Naive thymus-derived CD4-positive, alpha-beta T cell (primary cell): ENCODE results near the gene NFKB2. TPM values are rescaled to one million over a fixed set of nuclear protein-coding genes. Genes with fewer than 3 reads are reported as not detected.

Experiments used
- ATAC-seq: fragments of 150-1000 bp; cut with Tn5 transposase; 2 replicates; pipeline ENCODE4 v1.10.0; 2021; ENCODE audit warnings: mild to moderate bottlenecking, moderate library complexity
- CTCF ChIA-PET: fragments of 350-600 bp; sonication (Branson Sonifier 250); formaldehyde crosslinking; loops from one replicate; lab custom pipeline; 2021; ENCODE audit warnings: antibody characterized with exemption; lab: Charles Lee
- POLR2A ChIA-PET: fragments of 350-600 bp; sonication (Branson Sonifier 250); formaldehyde crosslinking; loops from one replicate; lab custom pipeline; 2021; ENCODE audit warnings: antibody characterized with exemption, inconsistent platforms; lab: Charles Lee
- DNase-seq, 9 donors: peaks; one replicate each; pipeline versions ENCODE4 v3.0.0 to v3.0.0-alpha.2; 2020 to 2022; ENCODE audit warnings: mixed read lengths in 1 of 9
- H3K27ac ChIP-seq: one replicate; pipeline ENCODE4 v1.7.0; 2013; ENCODE audit warnings: mild to moderate bottlenecking, low read depth, low read length, moderate library complexity
- H3K27me3 ChIP-seq, 2 donors: one replicate each; pipeline ENCODE4 v1.7.0; 2013; ENCODE audit warnings: low read length in 2 of 2, mild to moderate bottlenecking in 2 of 2, moderate library complexity in 2 of 2; ENCODE audit not compliant: control insufficient read depth in 2 of 2, insufficient read depth in 2 of 2
- H3K36me3 ChIP-seq, 3 experiments: 1 replicate in 2 of 3; 2 replicates in 1 of 3; pipeline ENCODE4 v1.7.0; 2013; ENCODE audit warnings: low read length in 3 of 3, mild to moderate bottlenecking in 3 of 3, moderate library complexity in 1 of 3; ENCODE audit not compliant: insufficient read depth in 3 of 3, control insufficient read depth in 2 of 3
- H3K4me1 ChIP-seq, 2 donors: one replicate each; pipeline ENCODE4 v1.7.0; 2013; ENCODE audit warnings: low read length in 2 of 2, mild to moderate bottlenecking in 2 of 2, moderate library complexity in 1 of 2; ENCODE audit not compliant: control insufficient read depth in 2 of 2, insufficient read depth in 2 of 2
- H3K4me3 ChIP-seq: 2 replicates; pipeline ENCODE4 v1.7.0; 2013; ENCODE audit warnings: mild to moderate bottlenecking, low read length
- H3K9me3 ChIP-seq, 3 experiments: 1 replicate in 2 of 3; 2 replicates in 1 of 3; pipeline ENCODE4 v1.7.0; 2013; ENCODE audit warnings: low read length in 3 of 3; ENCODE audit not compliant: control insufficient read depth in 2 of 3
- H3K27ac Mint-ChIP-seq, 9 donors: one replicate each; pipeline ENCODE4 v1.8.0; 2020 to 2022; ENCODE audit warnings: mixed read lengths in 9 of 9, mild to moderate bottlenecking in 8 of 9, moderate library complexity in 5 of 9, inconsistent platforms in 2 of 9
- H3K27me3 Mint-ChIP-seq, 5 donors: one replicate each; pipeline ENCODE4 v1.8.0; 2021 to 2022; ENCODE audit warnings: mixed read lengths in 5 of 5, mild to moderate bottlenecking in 1 of 5
- H3K36me3 Mint-ChIP-seq, 5 donors: one replicate each; pipeline ENCODE4 v1.8.0; 2020 to 2022; ENCODE audit warnings: mixed read lengths in 5 of 5, mild to moderate bottlenecking in 3 of 5, inconsistent platforms in 1 of 5
- H3K4me1 Mint-ChIP-seq, 7 donors: one replicate each; pipeline ENCODE4 v1.8.0; 2020 to 2022; ENCODE audit warnings: mixed read lengths in 7 of 7, mild to moderate bottlenecking in 3 of 7, inconsistent platforms in 1 of 7
- H3K4me3 Mint-ChIP-seq, 10 donors: one replicate each; pipeline ENCODE4 v1.8.0; 2020 to 2022; ENCODE audit warnings: mild to moderate bottlenecking in 10 of 10, mixed read lengths in 10 of 10, moderate library complexity in 6 of 10, inconsistent platforms in 2 of 10
- H3K9me3 Mint-ChIP-seq, 11 donors: one replicate each; pipeline ENCODE4 v1.8.0; 2020 to 2022; ENCODE audit warnings: mixed read lengths in 11 of 11, mild to moderate bottlenecking in 4 of 11, inconsistent platforms in 1 of 11, moderate library complexity in 1 of 11
- intact Hi-C, 2 donors: fragments of 100-400 bp; cut with micrococcal nuclease; formaldehyde crosslinking; loops; one replicate each; pipeline ENCODE4 v1.15.1; 2023
- polyA plus RNA-seq, 2 donors: library from polyadenylated mRNA; unstranded; fragments of 300-500 nt; fragmentation: Illumina TruSeq; gene quantifications; one replicate each; pipeline ENCODE4 v1.2.3, GENCODE V29; 2021
- total RNA-seq, 6 experiments: library from RNA in 5 of 6; stranded (reverse) in 5 of 6; gene quantifications; 1 replicate in 5 of 6; 2 replicates in 1 of 6; pipeline ENCODE4 v1.2.3 and lab custom pipeline; 2021 to 2026

Gene NFKB2
- total and polyA plus RNA-seq, 7 experiments from 2014 or later: 8.7 to 271 (median 147) TPM

- H3K27me3 ChIP-seq: peaks cover 4 to 12% of the 10 kb centered on the region in 2 donors
- Mint-ChIP-seq H3K4me1 (peaks cover 22 to 49% (median 35%) of the 10 kb centered on the region in 7 donors), H3K27me3 (peaks cover 10 to 48% (median 27%) of the 10 kb centered on the region in 5 donors), H3K4me3 (peak overlapping the region; percentile 73 to 90 (median 83)), H3K27ac (peak overlapping the region in 8 of 9 donors; percentile 62 to 86 (median 75)), H3K36me3 (no peaks in the 10 kb centered on the region), H3K9me3 (peaks cover 0 to 2% (median 0%) of the 10 kb centered on the region in 11 donors)
- H3K36me3 ChIP-seq: no peaks in the 10 kb centered on the region
- no peak overlapping the region for H3K4me3 ChIP-seq
- POLR2A ChIA-PET: interaction anchor here (0.6 to 5.1 kb wide), 5 partner anchors 10 to 78 kb away, joined by 4 to 55 read pairs (median 11); partner anchors contain the start of genes C10orf95, CUEDC2, FBXL15 and NFKB2
- no peak for DNase-seq
- no peak for ATAC-seq
- CTCF ChIA-PET: interaction anchor here (0.9 to 3.2 kb wide), 4 partner anchors 8 to 13 kb away, joined by 3 to 16 read pairs (median 5); partner anchors contain the start of gene FBXL15
- intact Hi-C loops: no loop called here
- no peak overlapping the region for H3K27ac ChIP-seq
- peaks cover 5 to 36% of the 10 kb centered on the region in 2 donors for H3K4me1 ChIP-seq
- no peaks in the 10 kb centered on the region for H3K9me3 ChIP-seq
These were observed 16.1 kb downstream of the NFKB2 start for GRCh38 chr10:102411341-102412255.

DNA sequence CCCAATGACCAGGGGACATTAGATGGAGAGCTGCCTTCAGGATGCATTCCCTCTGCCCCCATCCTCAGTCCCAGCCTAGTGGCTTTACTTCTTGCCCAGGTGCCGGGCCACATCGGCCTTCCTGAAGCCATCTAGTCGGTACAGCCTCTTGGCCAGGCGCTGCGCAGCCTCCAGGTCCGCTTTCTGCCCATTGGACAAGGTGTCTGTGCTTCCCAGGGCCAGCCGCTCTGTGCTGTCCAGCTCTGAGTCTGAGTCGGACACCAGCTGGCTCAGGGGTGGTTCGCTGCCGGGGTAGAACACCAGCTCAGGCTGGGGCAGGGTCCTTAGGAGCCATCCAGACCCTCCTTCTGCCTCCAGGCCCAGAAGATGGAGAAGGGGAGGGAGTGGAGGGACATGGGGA lies 16.8 kb downstream of the NFKB2 start:
- Mint-ChIP-seq H3K4me1 (peaks cover 22 to 46% (median 35%) of the 10 kb centered on the region in 7 donors), H3K27ac (no peak overlapping the region), H3K4me3 (peak overlapping the region in 2 of 10 donors; percentile 53 to 59), H3K27me3 (peaks cover 14 to 53% (median 32%) of the 10 kb centered on the region in 5 donors), H3K9me3 (peaks cover 0 to 3% (median 0%) of the 10 kb centered on the region in 11 donors), H3K36me3 (no peaks in the 10 kb centered on the region)
- no peak for DNase-seq
- POLR2A ChIA-PET: interaction anchor here (0.9 to 5.1 kb wide), 3 partner anchors 9 to 39 kb away, joined by 4 to 55 read pairs (median 53); partner anchors contain the start of genes C10orf95, FBXL15 and NFKB2
- no peak overlapping the region for H3K4me3 ChIP-seq
- peaks cover 4 to 12% of the 10 kb centered on the region in 2 donors for H3K27me3 ChIP-seq
- intact Hi-C loops: no loop called here
- no peaks in the 10 kb centered on the region for H3K36me3 ChIP-seq
- peaks cover 5 to 36% of the 10 kb centered on the region in 2 donors for H3K4me1 ChIP-seq
- ATAC-seq: no peak
- no peaks in the 10 kb centered on the region for H3K9me3 ChIP-seq
- no peak overlapping the region for H3K27ac ChIP-seq
- CTCF ChIA-PET: interaction anchor here (0.9 to 3.2 kb wide), 3 partner anchors 9 to 14 kb away, joined by 4 to 16 read pairs (median 6); partner anchors contain the start of gene FBXL15

DNA sequence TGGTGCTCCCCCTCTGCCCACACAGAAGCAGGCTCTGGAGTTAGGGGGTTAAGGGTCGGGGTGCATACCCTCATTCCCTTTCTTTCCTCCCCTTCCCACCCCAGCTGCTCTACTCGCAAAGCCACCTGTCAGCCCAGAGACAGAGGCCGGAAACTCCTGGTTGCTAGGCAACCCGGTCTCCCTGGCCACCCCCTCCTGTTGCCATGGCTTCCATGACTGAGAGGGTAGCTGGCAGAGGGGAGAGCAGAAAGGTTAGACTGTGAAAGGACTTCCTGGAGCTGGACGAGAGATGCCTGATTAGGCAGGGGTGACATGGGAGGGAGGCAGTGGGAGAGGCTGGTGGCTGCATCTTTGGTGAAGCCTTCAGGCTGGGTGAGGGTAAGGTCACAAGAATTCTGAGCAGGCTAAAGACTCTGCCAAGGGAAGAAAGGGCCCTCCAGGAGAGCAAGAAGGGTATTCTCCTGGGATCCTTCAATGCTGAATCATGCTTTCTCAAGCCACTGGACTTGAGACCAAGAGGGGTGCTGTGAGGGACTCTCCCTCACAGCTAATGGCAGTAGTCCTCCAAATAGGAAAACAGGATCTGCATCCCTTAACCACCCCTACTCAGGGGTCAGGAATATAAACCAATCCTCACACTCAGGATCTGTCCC lies 17.7 kb downstream of the NFKB2 start:
- Histone ChIP-seq H3K9me3 (no peaks in the 10 kb centered on the region), H3K4me3 (no peak overlapping the region), H3K27me3 (peaks cover 4 to 10% of the 10 kb centered on the region in 2 donors), H3K27ac (no peak overlapping the region), H3K36me3 (no peaks in the 10 kb centered on the region), H3K4me1 (peaks cover 5 to 28% of the 10 kb centered on the region in 2 donors)
- POLR2A ChIA-PET: interaction anchor here (5.1 kb wide), 1 partner anchor 16 kb away, joined by 55 read pairs; the partner anchor contains the start of gene NFKB2
- CTCF ChIA-PET: no interaction called here
- ATAC-seq (no peak), DNase-seq (peak in 2 of 9 donors; percentile 47 to 56)
- Mint-ChIP-seq H3K27me3 (peaks cover 23 to 57% (median 39%) of the 10 kb centered on the region in 5 donors), H3K9me3 (peaks cover 0 to 4% (median 0%) of the 10 kb centered on the region in 11 donors), H3K27ac (peak overlapping the region in 4 of 9 donors; percentile 21 to 75 (median 56)), H3K4me3 (peak overlapping the region in 2 of 10 donors; percentile 12 to 53), H3K36me3 (no peaks in the 10 kb centered on the region), H3K4me1 (peaks cover 23 to 42% (median 33%) of the 10 kb centered on the region in 7 donors)
- intact Hi-C loops: no loop called here

DNA sequence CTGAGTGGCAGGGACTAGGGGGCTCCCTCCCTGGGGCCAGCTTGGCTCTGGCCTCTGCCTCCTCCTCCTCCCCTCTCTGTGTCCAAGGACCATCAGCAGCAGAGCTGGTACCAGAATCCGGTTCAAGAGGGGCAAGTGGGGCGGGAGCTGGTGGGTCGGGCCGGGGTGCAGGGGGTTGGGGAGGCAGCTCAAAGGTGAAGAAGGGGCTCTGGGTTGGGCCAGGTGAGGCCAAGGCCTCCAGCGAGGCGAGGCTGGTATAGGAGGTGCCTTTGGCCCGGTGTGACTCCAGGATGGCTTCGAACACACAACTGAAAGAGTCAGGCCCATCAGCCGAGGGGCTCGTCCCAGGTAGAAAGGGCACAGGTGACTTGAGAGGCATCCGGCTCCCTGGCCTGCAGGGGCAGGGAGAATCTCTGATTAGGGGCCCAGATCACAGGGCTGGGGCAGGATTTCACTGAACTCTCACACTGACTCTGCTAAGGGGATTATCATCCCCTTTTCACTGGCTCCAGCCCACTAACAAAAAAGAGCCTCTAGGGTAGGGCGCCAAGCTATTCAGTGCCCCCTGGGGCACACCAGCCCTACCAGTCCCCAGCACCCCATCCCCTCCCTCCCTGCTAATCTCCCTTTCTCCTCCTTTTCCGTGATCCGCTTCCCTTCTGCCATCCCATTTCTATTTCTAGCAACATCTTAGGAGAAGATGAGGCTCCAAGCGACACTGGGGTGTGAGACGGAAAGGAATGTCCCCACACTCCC lies 18.5 kb downstream of the NFKB2 start:
- Mint-ChIP-seq H3K9me3 (peaks cover 0 to 5% (median 0%) of the 10 kb centered on the region in 11 donors), H3K27me3 (peaks cover 26 to 56% (median 40%) of the 10 kb centered on the region in 5 donors), H3K4me3 (peak overlapping the region in 1 of 10 donors; percentile 35), H3K36me3 (no peaks in the 10 kb centered on the region), H3K4me1 (peaks cover 21 to 41% (median 32%) of the 10 kb centered on the region in 7 donors), H3K27ac (peak overlapping the region in 1 of 9 donors; percentile 58)
- Histone ChIP-seq H3K4me1 (peaks cover 6 to 25% of the 10 kb centered on the region in 2 donors), H3K27me3 (peaks cover 4 to 6% of the 10 kb centered on the region in 2 donors), H3K4me3 (no peak overlapping the region), H3K9me3 (no peaks in the 10 kb centered on the region), H3K36me3 (no peaks in the 10 kb centered on the region), H3K27ac (no peak overlapping the region)
- intact Hi-C loops: no loop called here
- no peak for DNase-seq
- no peak for ATAC-seq
- ChIA-PET CTCF (no interaction called here), POLR2A (interaction anchor here (5.1 kb wide), 1 partner anchor 17 kb away, joined by 55 read pairs; the partner anchor contains the start of gene NFKB2)

- Histone ChIP-seq H3K36me3 (no peaks in the 10 kb centered on the region), H3K4me3 (no peak overlapping the region), H3K27ac (no peak overlapping the region), H3K27me3 (peaks cover 2 to 4% of the 10 kb centered on the region in 2 donors), H3K9me3 (no peaks in the 10 kb centered on the region), H3K4me1 (peaks cover 10 to 27% of the 10 kb centered on the region in 2 donors)
- peaks cover 26 to 52% (median 38%) of the 10 kb centered on the region in 5 donors for H3K27me3 Mint-ChIP-seq
- no peaks in the 10 kb centered on the region for H3K36me3 Mint-ChIP-seq
- ChIA-PET POLR2A (interaction anchor here (0.9 kb wide), 1 partner anchor 13 kb away, joined by 3 read pairs; no protein-coding TSS in a partner anchor), CTCF (no interaction called here)
- no peak for ATAC-seq
- peak in 1 of 9 donors; percentile 9 for DNase-seq
- no peak overlapping the region for H3K4me3 Mint-ChIP-seq
- H3K27ac Mint-ChIP-seq: no peak overlapping the region
- peaks cover 0 to 7% (median 0%) of the 10 kb centered on the region in 11 donors for H3K9me3 Mint-ChIP-seq
- peaks cover 16 to 43% (median 33%) of the 10 kb centered on the region in 7 donors for H3K4me1 Mint-ChIP-seq
- intact Hi-C loops: no loop called here
These were observed 19.2 kb downstream of the NFKB2 start for GRCh38 chr10:102414749-102415148.
